ENCODE results near the gene SPATA31E1.

DNA sequence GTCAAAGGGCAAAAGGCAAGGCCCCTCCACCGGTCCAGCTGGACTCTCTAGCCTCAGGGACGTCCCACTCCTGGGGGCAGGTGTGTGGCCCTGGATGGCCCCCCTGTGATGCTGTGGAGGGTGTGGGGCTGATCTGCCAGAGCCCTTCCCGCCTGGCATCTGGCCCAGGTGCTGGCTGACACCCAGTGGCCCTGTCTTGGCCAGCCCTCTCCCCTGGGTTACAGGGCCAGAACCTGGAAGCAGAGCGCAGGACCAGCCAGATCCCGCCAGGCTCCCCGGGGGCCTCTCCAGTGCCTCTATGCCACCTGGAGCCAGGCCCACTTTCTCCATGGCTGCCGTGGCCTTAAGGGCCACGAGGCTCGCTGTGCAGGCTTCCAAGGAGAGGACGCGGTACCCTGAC lies 22.9 kb upstream of the SPATA31E1 start:
- TF ChIP-seq POLR2A (IDR thresholded peaks at IDR 0.05; ENCODE audit: low read length): no peak
- TF ChIP-seq GATA1 (IDR thresholded peaks at IDR 0.05; ENCODE audit: low read depth, low read length): no peak

All from erythroblast (primary cell).